HG03060 (cell line): ENCODE results near the gene NLGN1.

Experiments used
- ATAC-seq: cut with Tn5 transposase; IDR thresholded peaks from one replicate; pipeline ENCODE4 v1.9.1; 2021; ENCODE audit warnings: low read depth, moderate number of reproducible peaks; ENCODE audit not compliant: unreplicated experiment

Gene NLGN1

GRCh38 chr3:173622166-173622565, 224.6 kb downstream of the NLGN1 start:
- no peak for ATAC-seq

GRCh38 chr3:173624086-173624485, 226.5 kb downstream of the NLGN1 start:
- no peak for ATAC-seq

- no peak for ATAC-seq
These were observed 233.3 kb downstream of the NLGN1 start for GRCh38 chr3:173630849-173631248.

GRCh38 chr3:173632945-173633344, 235.4 kb downstream of the NLGN1 start:
- no peak for ATAC-seq

- ATAC-seq = no peak
These were observed 238.3 kb downstream of the NLGN1 start for GRCh38 chr3:173635826-173636225.

GRCh38 chr3:173639098-173639497, 241.6 kb downstream of the NLGN1 start:
- no peak for ATAC-seq

GRCh38 chr3:173641696-173642095, 244.2 kb downstream of the NLGN1 start:
- no peak for ATAC-seq

- no peak for ATAC-seq
These were observed 246.8 kb downstream of the NLGN1 start for GRCh38 chr3:173644086-173645082.

- no peak for ATAC-seq
These were observed 253.1 kb downstream of the NLGN1 start for GRCh38 chr3:173650596-173650995.

GRCh38 chr3:173652093-173652492, 254.5 kb downstream of the NLGN1 start:
- ATAC-seq = no peak

GRCh38 chr3:173653781-173654180, 256.2 kb downstream of the NLGN1 start:
- no peak for ATAC-seq

- no peak for ATAC-seq
These were observed 262.4 kb downstream of the NLGN1 start for GRCh38 chr3:173659972-173660371.

GRCh38 chr3:173660645-173661299, 263.2 kb downstream of the NLGN1 start:
- no peak for ATAC-seq

GRCh38 chr3:173663696-173664111, 266.2 kb downstream of the NLGN1 start:
- ATAC-seq = no peak

- no peak for ATAC-seq
These were observed 278.6 kb downstream of the NLGN1 start for GRCh38 chr3:173676094-173676493.

- ATAC-seq = no peak
These were observed 283.7 kb downstream of the NLGN1 start for GRCh38 chr3:173681188-173681678.

GRCh38 chr3:173685456-173685855, 287.9 kb downstream of the NLGN1 start:
- no peak for ATAC-seq

GRCh38 chr3:173688216-173688842, 290.8 kb downstream of the NLGN1 start:
- no peak for ATAC-seq

GRCh38 chr3:173690542-173691180, 293.1 kb downstream of the NLGN1 start:
- no peak for ATAC-seq

GRCh38 chr3:173699353-173699752, 301.8 kb downstream of the NLGN1 start:
- no peak for ATAC-seq
